C4-2B (cell line): Measurements from ENCODE around the gene ELAVL3.

Source experiments
- CTCF ChIP-seq: fragments of 450-650 bp; conservative IDR thresholded peaks from 2 replicates; pipeline ENCODE4 v1.5.1; 2017; ENCODE audit warnings: mild to moderate bottlenecking
- ZFX ChIP-seq: fragments of 450-650 bp; IDR thresholded peaks from 2 replicates; pipeline ENCODE4 v1.6.1; 2017

- TF ChIP-seq CTCF: no peak
- TF ChIP-seq ZFX: no peak
Measured at GRCh38 chr19:11530432-11530831, 49.6 kb upstream of the ELAVL3 start.
